HAP-1 (cell line): ENCODE measurements around the gene XXYLT1.

ENCODE experiments used
- DNase-seq, 2 experiments: peaks; one replicate each; pipeline ENCODE4 v3.0.0-alpha.2; 2016 to 2020; ENCODE audit warnings: low spot score in 2 of 2
- H3K27me3 ChIP-seq: fragments of 250-450 bp; sonication (Bioruptor Pico); 2 replicates; pipeline ENCODE4 v1.5.1; 2020; ENCODE audit warnings: low read depth, mild to moderate bottlenecking, moderate library complexity
- H3K36me3 ChIP-seq: fragments of 250-450 bp; sonication (Bioruptor Pico); replicated peaks from 2 replicates; pipeline ENCODE4 v1.5.1; 2020; ENCODE audit warnings: mild to moderate bottlenecking
- H3K4me1 ChIP-seq: fragments of 250-450 bp; sonication (Bioruptor Pico); 2 replicates; pipeline ENCODE4 v1.5.1; 2020; ENCODE audit warnings: mild to moderate bottlenecking
- H3K4me3 ChIP-seq: fragments of 250-450 bp; sonication (Bioruptor Pico); 2 replicates; pipeline ENCODE4 v1.5.1; 2020; ENCODE audit warnings: mild to moderate bottlenecking, moderate library complexity
- H3K9me3 ChIP-seq: fragments of 250-450 bp; sonication (Bioruptor Pico); 2 replicates; pipeline ENCODE4 v1.5.1; 2020; ENCODE audit warnings: mild to moderate bottlenecking, moderate library complexity
- in situ Hi-C: fragments of 300-500 bp; cut with MboI; formaldehyde crosslinking; loops from 3 replicates; pipeline ENCODE4 v1.14.3; 2020; ENCODE audit warnings: low sequenced_read_pairs, inconsistent platforms, mixed read lengths

XXYLT1 gene

GRCh38 chr3:195171093-195171873 lies 99.7 kb downstream of the XXYLT1 start:
- in situ Hi-C loops, result no loop called here
- no peak for DNase-seq
- Histone ChIP-seq H3K36me3 (no peaks in the 10 kb centered on the region), H3K27me3 (no peaks in the 10 kb centered on the region), H3K4me3 (no peak overlapping the region), H3K9me3 (no peaks in the 10 kb centered on the region), H3K4me1 (no peaks in the 10 kb centered on the region)

DNA sequence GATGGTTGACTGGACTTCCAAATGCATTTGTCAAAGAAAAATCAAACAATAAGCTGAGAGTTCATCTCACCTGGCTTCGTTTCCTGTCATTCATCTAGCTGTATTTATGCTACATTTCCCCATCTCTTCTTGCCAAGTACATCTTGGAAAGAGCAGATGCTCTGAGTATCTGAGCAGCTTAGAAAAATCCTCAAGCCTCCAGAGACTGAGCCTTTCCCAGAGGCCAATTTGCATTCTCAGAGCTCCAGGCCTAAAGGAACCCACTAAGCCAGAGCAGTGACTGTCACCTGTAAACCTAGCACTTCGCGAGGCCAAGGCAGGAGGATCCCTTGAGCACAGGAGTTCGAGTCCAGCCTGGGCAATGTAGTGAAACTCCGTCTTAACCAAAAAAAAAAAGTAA lies 100.5 kb downstream of the XXYLT1 start:
- H3K27me3 ChIP-seq, result no peaks in the 10 kb centered on the region
- H3K9me3 ChIP-seq, result no peaks in the 10 kb centered on the region
- H3K4me1 ChIP-seq, result no peaks in the 10 kb centered on the region
- no peaks in the 10 kb centered on the region for H3K36me3 ChIP-seq
- DNase-seq, result no peak
- in situ Hi-C loops, result no loop called here
- no peak overlapping the region for H3K4me3 ChIP-seq

DNA sequence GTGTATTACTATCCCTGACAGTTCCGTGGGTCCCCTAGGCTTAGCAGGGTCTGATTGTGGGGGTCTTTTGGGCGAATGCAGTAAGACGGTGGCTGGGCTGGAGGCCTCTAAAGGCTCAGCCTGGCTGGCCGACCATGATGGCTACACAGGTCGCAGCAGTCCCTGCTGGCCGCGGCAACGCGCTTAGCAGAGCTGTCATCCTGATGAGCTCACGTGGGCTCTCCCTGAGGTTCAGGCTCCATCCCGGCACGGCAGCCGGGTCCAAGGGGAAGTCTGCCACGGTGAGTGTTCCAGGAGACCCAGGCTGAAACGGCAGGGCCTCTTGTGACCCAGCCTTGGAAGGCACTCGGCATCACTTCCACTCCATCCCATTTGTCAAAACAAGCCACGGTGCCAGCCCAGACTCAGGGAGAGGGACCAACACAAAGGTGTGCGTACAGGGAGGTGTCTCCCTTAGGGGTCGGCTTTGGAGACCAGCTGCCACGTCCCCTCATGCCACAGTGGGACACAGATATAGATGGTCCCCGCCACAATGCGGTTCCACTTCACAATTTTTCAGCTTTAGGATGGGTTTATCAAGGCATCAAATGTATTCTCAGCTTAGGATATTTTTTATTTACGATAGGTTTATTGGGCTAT lies 101.8 kb downstream of the XXYLT1 start:
- no peaks in the 10 kb centered on the region for H3K9me3 ChIP-seq
- no peak for DNase-seq
- in situ Hi-C loops, result no loop called here

DNA sequence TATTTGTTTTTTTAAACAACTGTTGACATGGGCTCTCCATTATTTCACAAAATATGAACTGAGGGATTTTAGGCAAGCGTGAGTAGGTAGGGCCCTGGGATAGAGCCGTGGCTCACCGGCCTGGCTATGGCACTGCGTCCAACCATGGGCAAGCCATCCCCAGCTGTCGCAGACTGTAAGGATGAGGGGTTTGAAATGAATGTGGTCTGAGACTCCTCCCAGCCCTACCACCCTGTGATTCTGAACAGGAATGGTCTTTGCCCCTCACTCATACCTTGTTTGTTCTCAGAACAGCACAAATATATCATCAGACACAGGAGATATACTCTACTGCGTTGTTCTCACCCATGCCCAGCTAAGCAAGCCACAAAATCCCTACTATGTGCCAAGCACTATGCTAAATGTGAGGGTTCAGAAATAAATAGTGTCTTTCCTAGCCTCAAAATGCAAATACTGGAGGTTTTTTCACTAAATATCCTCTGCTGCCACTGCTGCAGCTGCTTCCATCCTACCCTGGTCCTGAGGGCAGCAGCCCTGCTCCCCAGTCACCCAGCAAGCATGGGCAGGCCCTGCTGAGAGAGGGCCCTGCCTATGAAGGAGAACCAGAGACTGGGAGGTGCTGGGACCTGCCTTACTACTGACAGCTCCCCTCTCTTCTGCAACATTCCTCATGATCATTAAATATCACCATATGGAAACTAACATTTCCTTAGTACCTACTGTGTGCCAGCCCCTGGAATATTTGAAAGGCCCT lies 102.8 kb downstream of the XXYLT1 start:
- in situ Hi-C loops, result no loop called here
- DNase-seq, result no peak
- H3K27me3 ChIP-seq, result no peaks in the 10 kb centered on the region
- no peaks in the 10 kb centered on the region for H3K9me3 ChIP-seq
- no peaks in the 10 kb centered on the region for H3K36me3 ChIP-seq
- no peak overlapping the region for H3K4me3 ChIP-seq
- H3K4me1 ChIP-seq, result no peaks in the 10 kb centered on the region

More for the DNA sequence above, 101.8 kb downstream of the XXYLT1 start:
- Histone ChIP-seq H3K36me3 (no peaks in the 10 kb centered on the region), H3K4me1 (no peaks in the 10 kb centered on the region), H3K27me3 (no peaks in the 10 kb centered on the region), H3K4me3 (no peak overlapping the region)

GRCh38 chr3:195165790-195166189 lies 105.2 kb downstream of the XXYLT1 start:
- DNase-seq, result no peak
- in situ Hi-C loops, result no loop called here
- Histone ChIP-seq H3K4me3 (no peak overlapping the region), H3K9me3 (no peaks in the 10 kb centered on the region), H3K27me3 (no peaks in the 10 kb centered on the region), H3K4me1 (no peaks in the 10 kb centered on the region), H3K36me3 (no peaks in the 10 kb centered on the region)

DNA sequence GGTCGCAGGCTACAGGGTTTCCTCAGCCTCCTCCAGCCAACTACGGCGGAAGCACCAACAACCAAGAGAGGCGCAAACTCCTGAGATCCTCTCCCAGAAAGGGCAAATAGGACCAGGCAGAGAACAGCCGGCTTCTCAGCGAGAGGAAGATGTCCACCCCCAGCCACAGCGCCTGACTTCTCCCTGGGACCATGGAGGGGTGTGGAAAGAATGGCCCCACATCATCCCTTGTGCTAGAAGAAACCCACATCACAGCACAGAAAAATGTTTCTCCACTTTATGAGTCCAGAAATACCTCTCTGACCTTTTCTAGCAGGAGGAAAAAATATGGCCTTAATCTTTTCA lies 105.7 kb downstream of the XXYLT1 start:
- in situ Hi-C loops, result no loop called here
- H3K9me3 ChIP-seq, result no peaks in the 10 kb centered on the region
- H3K36me3 ChIP-seq, result no peaks in the 10 kb centered on the region
- no peaks in the 10 kb centered on the region for H3K4me1 ChIP-seq
- no peaks in the 10 kb centered on the region for H3K27me3 ChIP-seq
- H3K4me3 ChIP-seq, result no peak overlapping the region
- DNase-seq, result no peak

GRCh38 chr3:195164573-195165264 lies 106.2 kb downstream of the XXYLT1 start:
- H3K4me1 ChIP-seq, result no peaks in the 10 kb centered on the region

DNA sequence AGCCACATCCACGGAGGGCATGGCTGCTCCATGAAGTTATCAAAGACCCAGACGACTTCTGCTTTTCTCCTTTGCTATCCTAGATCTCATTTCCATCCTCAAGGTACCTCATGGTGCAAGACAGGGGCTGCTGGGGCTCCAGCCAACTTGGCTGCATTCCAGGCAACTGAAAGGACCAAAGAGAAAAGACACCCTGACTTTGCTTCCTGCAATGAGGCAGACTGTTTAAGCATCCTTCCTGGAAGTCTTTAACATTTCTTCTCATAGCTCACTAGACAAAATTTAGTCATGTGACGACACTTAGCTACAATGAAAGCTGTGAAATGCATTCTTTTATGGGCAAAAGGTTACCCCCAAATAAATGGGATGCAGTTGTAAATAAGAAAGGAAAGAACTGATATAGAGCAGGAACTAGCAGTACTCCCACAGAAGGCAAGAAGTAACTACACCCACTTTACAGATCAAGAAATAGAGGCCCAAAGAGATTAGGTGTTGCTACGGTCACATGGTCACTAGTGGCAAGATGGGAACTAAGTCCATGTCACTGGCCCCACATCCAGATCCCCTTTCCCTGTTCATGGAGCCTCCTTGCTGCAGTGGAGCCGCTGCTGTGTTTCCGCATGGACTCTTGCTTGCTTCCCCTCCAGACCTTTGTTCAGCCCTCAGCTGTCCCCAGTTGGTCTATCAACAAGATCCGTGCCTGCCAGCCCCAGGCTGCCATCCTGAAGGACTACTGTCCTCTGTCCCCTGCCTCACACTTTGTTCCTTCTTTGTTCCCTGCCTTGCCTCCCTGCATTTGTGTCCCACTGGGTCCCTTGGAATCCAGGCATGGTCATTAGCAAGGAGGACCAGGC lies 107.0 kb downstream of the XXYLT1 start:
- H3K36me3 ChIP-seq, result no peaks in the 10 kb centered on the region
- no peaks in the 10 kb centered on the region for H3K27me3 ChIP-seq
- H3K9me3 ChIP-seq, result no peaks in the 10 kb centered on the region
- no peak for DNase-seq
- in situ Hi-C loops, result no loop called here
- H3K4me1 ChIP-seq, result no peaks in the 10 kb centered on the region
- H3K4me3 ChIP-seq, result no peak overlapping the region

More at GRCh38 chr3:195164573-195165264, 106.2 kb downstream of the XXYLT1 start:
- no peak overlapping the region for H3K4me3 ChIP-seq
- H3K36me3 ChIP-seq, result no peaks in the 10 kb centered on the region
- in situ Hi-C loops, result no loop called here
- H3K27me3 ChIP-seq, result no peaks in the 10 kb centered on the region
- DNase-seq, result no peak
- H3K9me3 ChIP-seq, result no peaks in the 10 kb centered on the region

DNA sequence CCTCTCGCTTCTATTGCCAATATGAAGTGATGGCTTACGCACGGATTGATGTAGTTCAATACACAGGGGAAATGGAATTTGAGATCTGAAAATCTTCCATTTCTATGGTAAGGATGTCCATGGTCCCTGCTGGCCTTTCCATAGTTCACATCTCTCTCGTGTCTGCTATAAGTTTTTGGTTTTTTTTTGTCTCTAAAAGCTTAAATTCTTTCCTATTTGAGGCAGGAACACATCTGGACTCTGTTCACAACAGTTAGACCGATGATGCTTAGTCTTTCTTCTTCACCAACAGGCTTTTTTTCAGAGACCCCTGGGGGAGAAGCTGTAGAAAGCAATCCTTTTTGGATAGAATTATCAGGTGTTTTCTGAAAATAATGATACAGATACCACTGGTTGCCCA lies 108.1 kb downstream of the XXYLT1 start:
- Histone ChIP-seq H3K36me3 (no peaks in the 10 kb centered on the region), H3K27me3 (no peaks in the 10 kb centered on the region), H3K4me1 (no peaks in the 10 kb centered on the region), H3K9me3 (no peaks in the 10 kb centered on the region), H3K4me3 (no peak overlapping the region)
- in situ Hi-C loops, result no loop called here
- no peak for DNase-seq

DNA sequence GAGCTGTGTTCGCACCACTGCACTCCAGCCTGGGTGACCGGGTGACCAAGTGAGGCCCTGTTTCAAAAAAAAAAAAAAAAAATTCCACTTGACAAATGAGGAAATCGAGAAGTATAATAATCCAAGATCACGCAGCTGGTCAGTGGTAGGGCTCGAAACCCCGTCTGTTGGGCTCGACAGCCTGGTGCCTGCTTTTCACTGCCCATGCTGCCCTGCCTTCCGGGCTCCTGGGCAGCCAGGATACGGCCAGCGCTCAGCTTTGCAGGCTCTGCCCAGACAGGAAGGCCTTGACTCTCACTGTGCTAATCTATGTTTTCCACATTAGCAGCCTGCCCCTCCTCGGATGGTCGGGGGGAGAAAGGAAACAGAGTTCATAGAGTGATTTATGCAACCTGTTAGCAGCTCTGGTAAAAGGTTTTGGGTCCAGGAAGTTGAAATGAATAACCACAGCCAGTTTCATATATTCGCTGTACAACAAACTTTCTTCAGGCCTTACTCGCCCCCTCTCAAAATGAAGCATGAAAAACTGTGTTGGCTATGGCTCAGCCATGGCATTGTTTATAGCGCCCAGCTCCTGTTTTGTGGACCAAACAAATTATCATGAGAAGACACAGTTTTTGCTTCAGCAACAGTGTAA lies 108.8 kb downstream of the XXYLT1 start:
- no peak for DNase-seq
- Histone ChIP-seq H3K36me3 (no peaks in the 10 kb centered on the region), H3K4me3 (no peak overlapping the region), H3K9me3 (no peaks in the 10 kb centered on the region), H3K27me3 (no peaks in the 10 kb centered on the region), H3K4me1 (no peaks in the 10 kb centered on the region)
- in situ Hi-C loops, result no loop called here

- Histone ChIP-seq H3K4me3 (no peak overlapping the region), H3K27me3 (no peaks in the 10 kb centered on the region), H3K9me3 (no peaks in the 10 kb centered on the region), H3K36me3 (no peaks in the 10 kb centered on the region), H3K4me1 (no peaks in the 10 kb centered on the region)
- DNase-seq, result no peak
- in situ Hi-C loops, result no loop called here
Measured at GRCh38 chr3:195160908-195161434, 110.0 kb downstream of the XXYLT1 start.

GRCh38 chr3:195160257-195160898 lies 110.6 kb downstream of the XXYLT1 start:
- DNase-seq, result no peak
- Histone ChIP-seq H3K4me1 (no peaks in the 10 kb centered on the region), H3K4me3 (no peak overlapping the region)

More at GRCh38 chr3:195160257-195160898, 110.6 kb downstream of the XXYLT1 start:
- Histone ChIP-seq H3K36me3 (no peaks in the 10 kb centered on the region), H3K27me3 (no peaks in the 10 kb centered on the region), H3K9me3 (no peaks in the 10 kb centered on the region)
- in situ Hi-C loops, result no loop called here
